TTC549 (cell line): ENCODE results near the gene NPIPA7.
"Not testable (repeated sequence)": the region's sequence is repeated elsewhere in the genome, so short reads cannot be mapped to it uniquely, and the experiment has no call there.

Experiments used
- FAIRE-seq: peaks from 2 replicates; lab custom pipeline; 2012; peaks lifted over from hg19 to GRCh38; lab: Jason Lieb, UNC

The NPIPA7 gene

GRCh38 chr16:16378840-16379239 lies at the start of gene NPIPA7:
Gene NPIPA7, plus strand, starts transcription at chr16:16379140. Its CDS starts 105 bp downstream, at chr16:16379245.
- FAIRE-seq = not testable (repeated sequence)

DNA sequence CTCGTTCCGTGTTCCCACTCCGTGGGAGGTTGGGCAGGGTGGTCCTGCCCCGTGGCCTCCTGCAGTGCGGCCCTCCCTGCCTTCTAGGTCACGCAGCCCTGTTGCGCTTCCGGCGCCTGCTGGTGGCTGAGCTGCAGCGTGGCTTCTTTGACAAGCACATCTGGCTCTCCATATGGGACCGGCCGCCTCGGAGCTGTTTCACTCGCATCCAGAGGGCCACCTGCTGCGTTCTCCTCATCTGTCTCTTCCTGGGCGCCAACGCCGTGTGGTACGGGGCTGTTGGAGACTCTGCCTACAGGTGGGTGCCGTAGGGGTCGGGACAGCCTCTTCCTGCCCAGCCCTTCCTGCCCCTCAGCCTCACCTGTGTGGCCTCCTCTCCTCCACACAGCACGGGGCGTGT lies 47.5 kb upstream of the NPIPA7 start:
- FAIRE-seq = not testable (repeated sequence)

DNA sequence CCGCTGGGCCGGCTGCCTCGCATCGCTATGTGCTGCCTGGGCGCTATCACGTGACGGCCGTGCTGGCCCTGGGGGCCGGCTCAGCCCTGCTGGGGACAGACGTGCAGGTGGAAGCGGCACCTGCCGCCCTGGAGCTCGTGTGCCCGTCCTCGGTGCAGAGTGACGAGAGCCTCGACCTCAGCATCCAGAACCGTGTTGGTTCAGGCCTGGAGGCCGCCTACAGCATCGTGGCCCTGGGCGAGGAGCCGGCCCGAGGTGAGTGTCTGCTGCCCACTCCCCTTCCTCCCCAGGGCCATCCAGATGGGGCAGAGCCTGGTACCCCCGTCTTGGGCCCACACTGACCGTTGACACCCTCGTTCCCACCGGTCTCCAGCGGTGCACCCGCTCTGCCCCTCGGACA lies 21.4 kb upstream of the NPIPA7 start:
- FAIRE-seq = not testable (repeated sequence)

DNA sequence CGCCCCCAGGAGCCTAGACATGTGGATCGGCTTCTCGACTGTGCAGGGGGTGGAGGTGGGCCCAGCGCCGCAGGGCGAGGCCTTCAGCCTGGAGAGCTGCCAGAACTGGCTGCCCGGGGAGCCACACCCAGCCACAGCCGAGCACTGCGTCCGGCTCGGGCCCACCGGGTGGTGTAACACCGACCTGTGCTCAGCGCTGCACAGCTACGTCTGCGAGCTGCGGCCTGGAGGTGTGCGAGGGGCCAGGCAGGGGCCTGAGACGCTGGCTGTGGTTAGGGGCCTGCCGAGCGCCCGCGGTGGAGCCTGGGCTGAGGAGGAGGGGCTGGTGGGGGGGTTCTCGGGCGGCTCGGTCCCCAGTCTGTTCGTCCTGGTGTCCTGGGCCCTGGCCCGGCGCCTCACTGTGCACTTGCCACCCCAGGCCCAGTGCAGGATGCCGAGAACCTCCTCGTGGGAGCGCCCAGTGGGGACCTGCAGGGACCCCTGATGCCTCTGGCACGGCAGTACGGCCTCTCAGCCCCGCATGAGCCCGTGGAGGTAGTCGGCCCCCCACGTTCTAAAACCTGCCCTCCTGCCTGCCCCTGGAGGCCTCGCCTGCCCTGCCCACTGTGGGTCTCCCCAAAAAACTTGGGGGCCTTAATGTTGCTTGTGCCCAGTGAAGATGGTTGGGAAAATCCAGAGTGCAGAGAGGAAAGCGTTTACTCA lies 20.2 kb upstream of the NPIPA7 start:
- FAIRE-seq = not testable (repeated sequence)

DNA sequence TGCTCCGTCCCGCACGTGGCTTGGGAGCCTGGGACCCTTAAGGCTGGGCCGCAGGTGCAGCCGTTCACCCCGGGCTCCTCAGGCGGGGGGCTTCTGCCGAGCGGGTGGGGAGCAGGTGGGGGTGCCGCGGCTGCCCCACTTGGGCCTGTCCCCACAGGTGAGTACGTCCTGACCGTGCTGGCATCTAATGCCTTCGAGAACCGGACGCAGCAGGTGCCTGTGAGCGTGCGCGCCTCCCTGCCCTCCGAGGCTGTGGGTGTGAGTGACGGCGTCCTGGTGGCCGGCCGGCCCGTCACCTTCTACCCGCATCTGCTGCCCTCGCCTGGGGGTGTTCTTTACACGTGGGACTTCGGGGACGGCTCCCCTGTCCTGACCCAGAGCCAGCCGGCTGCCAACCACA lies 15.3 kb upstream of the NPIPA7 start:
- not testable (repeated sequence) for FAIRE-seq

- not testable (repeated sequence) for FAIRE-seq
Measured at GRCh38 chr16:16364100-16364499, 14.8 kb upstream of the NPIPA7 start.

GRCh38 chr16:16364701-16365100 lies 14.2 kb upstream of the NPIPA7 start:
- FAIRE-seq = not testable (repeated sequence)

DNA sequence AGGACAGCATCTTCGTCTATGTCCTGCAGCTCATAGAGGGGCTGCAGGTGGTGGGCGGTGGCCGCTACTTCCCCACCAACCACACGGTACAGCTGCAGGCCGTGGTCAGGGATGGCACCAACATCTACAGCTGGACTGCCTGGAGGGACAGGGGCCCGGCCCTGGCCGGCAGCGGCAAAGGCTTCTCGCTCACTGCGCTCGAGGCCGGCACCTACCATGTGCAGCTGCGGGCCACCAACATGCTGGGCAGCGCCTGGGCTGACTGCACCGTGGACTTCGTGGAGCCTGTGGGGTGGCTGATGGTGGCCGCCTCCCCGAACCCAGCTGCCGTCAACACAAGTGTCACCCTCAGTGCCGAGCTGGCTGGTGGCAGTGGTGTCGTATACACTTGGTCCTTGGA lies 13.6 kb upstream of the NPIPA7 start:
- not testable (repeated sequence) for FAIRE-seq

DNA sequence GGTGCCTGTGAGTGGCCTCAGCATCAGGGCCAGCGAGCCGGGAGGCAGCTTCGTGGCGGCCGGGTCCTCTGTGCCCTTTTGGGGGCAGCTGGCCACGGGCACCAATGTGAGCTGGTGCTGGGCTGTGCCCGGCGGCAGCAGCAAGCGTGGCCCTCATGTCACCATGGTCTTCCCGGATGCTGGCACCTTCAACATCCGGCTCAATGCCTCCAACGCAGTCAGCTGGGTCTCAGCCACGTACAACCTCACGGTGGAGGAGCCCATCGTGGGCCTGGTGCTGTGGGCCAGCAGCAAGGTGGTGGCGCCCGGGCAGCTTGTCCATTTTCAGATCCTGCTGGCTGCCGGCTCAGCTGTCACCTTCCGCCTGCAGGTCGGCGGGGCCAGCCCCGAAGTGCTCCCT lies 13.1 kb upstream of the NPIPA7 start:
- FAIRE-seq = not testable (repeated sequence)

GRCh38 chr16:16366552-16367284 lies 12.2 kb upstream of the NPIPA7 start:
- not testable (repeated sequence) for FAIRE-seq

- FAIRE-seq = not testable (repeated sequence)
Measured at GRCh38 chr16:16367285-16367628, 11.7 kb upstream of the NPIPA7 start.

DNA sequence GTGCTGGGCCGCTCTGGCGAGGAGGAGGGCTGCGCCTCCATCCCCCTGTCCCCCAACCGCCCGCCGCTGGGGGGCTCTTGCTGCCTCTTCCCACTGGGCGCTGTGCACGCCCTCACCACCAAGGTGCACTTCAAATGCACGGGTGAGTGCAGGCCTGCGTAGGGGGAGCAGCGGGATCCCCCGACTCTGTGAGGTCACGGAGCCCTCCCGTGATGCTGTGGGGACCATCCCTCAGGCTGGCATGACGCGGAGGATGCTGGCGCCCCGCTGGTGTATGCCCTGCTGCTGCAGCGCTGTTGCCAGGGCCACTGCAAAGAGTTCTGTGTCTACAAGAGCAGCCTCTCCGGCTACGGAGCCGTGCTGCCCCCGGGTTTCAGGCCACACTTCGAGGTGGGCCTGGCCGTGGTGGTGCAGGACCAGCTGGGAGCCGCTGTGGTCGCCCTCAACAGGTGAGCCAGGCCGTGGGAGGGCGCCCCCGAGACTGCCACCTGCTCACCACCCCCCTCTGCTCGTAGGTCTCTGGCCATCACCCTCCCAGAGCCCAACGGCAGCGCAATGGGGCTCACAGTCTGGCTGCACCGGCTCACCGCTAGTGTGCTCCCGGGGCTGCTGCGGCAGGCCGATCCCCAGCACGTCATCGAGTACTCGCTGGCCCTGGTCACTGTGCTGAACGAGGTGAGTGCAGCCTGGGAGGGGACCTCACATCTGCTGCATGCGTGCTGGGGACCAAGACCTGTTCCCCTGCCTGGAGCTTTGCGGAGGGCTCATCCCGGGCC lies 9.7 kb upstream of the NPIPA7 start:
- FAIRE-seq = not testable (repeated sequence)

DNA sequence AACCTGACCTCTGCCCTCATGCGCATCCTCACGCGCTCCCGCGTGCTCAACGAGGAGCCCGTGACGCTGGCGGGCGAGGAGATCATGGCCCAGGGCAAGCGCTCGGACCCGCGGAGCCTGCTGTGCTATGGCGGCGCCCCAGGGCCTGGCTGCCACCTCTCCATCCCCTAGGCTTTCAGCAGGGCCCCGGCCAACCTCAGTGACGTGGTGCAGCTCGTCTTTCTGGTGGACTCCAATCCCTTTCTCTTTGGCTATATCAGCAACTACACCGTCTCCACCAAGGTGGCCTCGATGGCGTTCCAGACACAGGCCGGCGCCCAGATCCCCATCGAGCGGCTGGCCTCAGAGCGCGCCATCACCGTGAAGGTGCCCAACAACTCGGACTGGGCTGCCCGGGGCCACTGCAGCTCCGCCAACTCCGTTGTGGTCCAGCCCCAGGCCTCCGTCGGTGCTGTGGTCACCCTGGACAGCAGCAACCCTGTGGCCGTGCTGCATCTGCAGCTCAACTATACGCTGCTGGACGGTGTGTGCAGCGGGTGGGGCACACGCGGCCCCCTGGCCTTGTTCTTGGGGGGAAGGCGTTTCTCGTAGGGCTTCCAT lies 7.7 kb upstream of the NPIPA7 start:
- FAIRE-seq = not testable (repeated sequence)

GRCh38 chr16:16374192-16374591 lies 4.7 kb upstream of the NPIPA7 start:
- not testable (repeated sequence) for FAIRE-seq

DNA sequence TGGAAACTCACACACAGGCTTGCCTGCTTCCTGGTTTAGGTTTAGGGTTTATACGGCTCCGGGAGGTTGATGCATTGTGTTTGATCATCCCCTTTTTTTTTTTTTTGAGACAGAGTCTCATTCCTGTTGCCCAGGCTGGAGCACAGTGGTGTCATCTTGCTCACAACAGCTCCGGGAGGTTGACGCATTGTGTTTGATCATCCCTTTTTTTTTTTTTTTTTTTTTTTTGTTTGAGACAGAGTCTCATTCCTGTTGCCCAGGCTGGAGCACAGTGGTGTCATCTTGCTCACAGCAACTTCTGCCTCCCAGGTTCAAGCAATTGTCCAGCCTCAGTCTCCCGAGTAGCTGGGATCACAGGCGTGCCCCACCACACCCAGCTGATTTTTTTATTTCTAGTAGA lies 20.7 kb downstream of the NPIPA7 start:
- FAIRE-seq = not testable (repeated sequence)

- FAIRE-seq = not testable (repeated sequence)
Measured at GRCh38 chr16:16402333-16402732, 23.4 kb downstream of the NPIPA7 start.

DNA sequence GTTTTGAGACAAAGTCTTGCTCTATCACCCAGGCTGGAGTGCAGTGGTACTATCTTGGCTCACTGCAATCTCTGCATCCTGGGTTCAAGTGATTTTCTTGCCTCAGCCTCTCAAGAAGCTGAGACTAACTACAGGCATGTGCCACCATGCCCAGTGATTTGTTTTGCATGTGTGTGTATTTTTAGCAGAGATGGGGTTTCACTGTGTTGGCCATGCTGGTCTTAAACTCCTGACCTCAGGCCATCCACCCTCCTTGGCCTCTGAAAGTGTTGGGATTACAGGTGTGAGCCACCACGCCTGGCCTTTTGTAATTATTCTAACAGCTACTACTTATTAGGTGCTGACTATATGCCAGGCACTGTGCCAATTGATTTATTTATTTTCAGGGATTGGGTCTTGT lies 25.3 kb downstream of the NPIPA7 start:
- FAIRE-seq = not testable (repeated sequence)

- not testable (repeated sequence) for FAIRE-seq
Measured at GRCh38 chr16:16405421-16405820, 26.5 kb downstream of the NPIPA7 start.

GRCh38 chr16:16408430-16408829 lies 29.5 kb downstream of the NPIPA7 start:
- FAIRE-seq = not testable (repeated sequence)

DNA sequence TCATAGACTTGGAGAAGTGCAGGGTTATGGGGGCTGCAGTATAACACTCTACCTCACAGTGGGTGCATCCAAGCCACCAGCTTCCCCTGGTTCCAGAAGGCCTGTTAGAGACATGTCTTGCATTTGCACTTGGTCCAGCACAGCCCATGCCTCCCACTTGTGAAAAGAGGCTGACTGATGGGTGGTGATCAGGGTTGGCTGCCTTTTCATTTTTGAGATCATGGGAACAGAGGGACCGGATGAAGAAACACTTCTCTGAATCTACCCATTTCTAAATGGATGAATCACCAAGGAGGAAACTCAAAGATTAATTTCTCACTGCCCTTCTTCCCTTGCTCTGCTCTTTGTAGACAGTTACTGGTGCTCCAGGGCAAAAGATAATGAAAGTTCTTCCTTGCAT lies 34.8 kb downstream of the NPIPA7 start:
- not testable (repeated sequence) for FAIRE-seq

DNA sequence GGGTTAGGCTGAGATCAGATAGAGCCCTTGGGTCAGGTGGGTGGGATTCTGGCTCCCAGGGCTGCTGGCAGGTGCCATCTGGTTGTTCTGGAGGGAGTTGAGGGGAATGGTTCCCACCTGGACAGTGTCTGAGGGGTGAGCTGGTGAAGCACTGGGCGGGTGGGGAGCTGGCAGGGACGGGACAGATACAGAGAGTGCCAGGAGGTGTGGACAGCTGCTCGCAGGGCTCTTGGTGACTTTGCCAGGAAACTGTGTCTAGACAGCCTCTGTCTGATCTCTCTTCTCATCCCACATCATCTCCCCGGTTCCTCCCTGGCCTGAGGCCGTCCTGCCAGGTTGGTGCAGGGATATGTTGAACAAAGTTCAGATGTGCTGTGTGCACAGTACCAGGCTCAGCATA lies 38.1 kb downstream of the NPIPA7 start:
- not testable (repeated sequence) for FAIRE-seq

GRCh38 chr16:16417914-16418544 lies 39.1 kb downstream of the NPIPA7 start:
- not testable (repeated sequence) for FAIRE-seq
